PFSK-1 (cell line): ENCODE data around the gene PTPRT.

Experiments
- FOXP2 ChIP-seq: optimal IDR thresholded peaks from 2 replicates; pipeline ENCODE3; 2011; ENCODE audit warnings: borderline replicate concordance, control low read depth, inconsistent platforms; ENCODE audit not compliant: insufficient read depth; ENCODE audit errors: extremely low read length, extremely low read depth
- POLR2AphosphoS5 ChIP-seq: IDR thresholded peaks from 2 replicates; pipeline ENCODE4 v1.6.1; 2012; ENCODE audit warnings: low read depth, mild to moderate bottlenecking, control low read depth, low read length, moderate library complexity
- SIN3A ChIP-seq: IDR thresholded peaks from 2 replicates; pipeline ENCODE4 v1.6.1; 2012; ENCODE audit warnings: mild to moderate bottlenecking, low read length, moderate library complexity, borderline replicate concordance; ENCODE audit not compliant: insufficient read depth
- TAF1 ChIP-seq: IDR thresholded peaks from 2 replicates; pipeline ENCODE4 v1.6.1; 2012; ENCODE audit warnings: low read length, control low read depth, borderline replicate concordance; ENCODE audit not compliant: insufficient read depth
- TF ChIP-seq, protein P1 (sequence below), 2 experiments: IDR thresholded peaks; 2 replicates each; pipeline versions ENCODE4 v1.6.1 to v1.8.0; 2011 to 2012; ENCODE audit warnings: low read depth in 2 of 2, low read length in 2 of 2, control low read depth in 1 of 2, inconsistent platforms in 1 of 2, mild to moderate bottlenecking in 1 of 2, moderate library complexity in 1 of 2; ENCODE audit not compliant: insufficient read depth in 1 of 2

DNA sequence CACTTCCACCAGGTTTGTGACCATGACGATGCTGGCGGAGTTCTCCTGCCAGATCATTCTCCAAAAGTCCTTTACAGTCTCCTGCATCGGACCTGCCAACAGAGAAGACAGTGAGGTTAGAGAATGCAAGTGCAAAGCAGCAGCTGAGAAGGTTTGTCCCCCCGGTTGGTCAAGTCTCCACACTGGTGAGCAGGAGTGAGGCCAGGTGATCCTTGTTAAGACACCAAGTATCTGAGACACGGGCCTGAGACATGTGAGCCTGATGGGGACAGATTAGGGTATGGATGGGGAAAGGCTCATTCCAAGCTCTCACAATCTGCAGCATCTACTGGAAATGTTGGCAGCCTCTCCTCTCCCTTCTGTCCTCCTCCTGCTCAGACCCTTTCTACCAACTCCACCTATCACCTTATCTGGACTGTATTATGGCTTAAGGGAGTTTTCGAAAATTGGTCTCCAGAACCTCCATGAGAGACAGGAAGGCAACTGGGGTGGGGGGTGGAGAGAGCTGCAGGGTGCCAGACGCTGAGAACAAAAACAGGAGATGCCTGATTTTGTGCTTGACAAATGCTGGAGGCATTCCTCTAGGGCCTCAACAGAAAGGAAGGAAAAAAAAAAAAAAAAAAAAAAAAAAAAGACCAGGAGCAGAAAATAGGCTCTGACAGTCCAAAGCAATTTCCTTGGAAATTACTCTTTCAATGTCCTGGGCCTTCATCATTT is 1071.1 kb downstream of the PTPRT start:
- TF ChIP-seq, protein P1, sequence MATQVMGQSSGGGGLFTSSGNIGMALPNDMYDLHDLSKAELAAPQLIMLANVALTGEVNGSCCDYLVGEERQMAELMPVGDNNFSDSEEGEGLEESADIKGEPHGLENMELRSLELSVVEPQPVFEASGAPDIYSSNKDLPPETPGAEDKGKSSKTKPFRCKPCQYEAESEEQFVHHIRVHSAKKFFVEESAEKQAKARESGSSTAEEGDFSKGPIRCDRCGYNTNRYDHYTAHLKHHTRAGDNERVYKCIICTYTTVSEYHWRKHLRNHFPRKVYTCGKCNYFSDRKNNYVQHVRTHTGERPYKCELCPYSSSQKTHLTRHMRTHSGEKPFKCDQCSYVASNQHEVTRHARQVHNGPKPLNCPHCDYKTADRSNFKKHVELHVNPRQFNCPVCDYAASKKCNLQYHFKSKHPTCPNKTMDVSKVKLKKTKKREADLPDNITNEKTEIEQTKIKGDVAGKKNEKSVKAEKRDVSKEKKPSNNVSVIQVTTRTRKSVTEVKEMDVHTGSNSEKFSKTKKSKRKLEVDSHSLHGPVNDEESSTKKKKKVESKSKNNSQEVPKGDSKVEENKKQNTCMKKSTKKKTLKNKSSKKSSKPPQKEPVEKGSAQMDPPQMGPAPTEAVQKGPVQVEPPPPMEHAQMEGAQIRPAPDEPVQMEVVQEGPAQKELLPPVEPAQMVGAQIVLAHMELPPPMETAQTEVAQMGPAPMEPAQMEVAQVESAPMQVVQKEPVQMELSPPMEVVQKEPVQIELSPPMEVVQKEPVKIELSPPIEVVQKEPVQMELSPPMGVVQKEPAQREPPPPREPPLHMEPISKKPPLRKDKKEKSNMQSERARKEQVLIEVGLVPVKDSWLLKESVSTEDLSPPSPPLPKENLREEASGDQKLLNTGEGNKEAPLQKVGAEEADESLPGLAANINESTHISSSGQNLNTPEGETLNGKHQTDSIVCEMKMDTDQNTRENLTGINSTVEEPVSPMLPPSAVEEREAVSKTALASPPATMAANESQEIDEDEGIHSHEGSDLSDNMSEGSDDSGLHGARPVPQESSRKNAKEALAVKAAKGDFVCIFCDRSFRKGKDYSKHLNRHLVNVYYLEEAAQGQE (IDR thresholded peaks at IDR 0.05; ENCODE audit: insufficient read depth in 1 of 2, low read depth in 2 of 2, low read length in 2 of 2): no peak
- TF ChIP-seq POLR2AphosphoS5 (no peak), TAF1 (no peak), SIN3A (no peak), FOXP2 (no peak)
